HEK293 (cell line): Measurements from ENCODE around the gene NCK2.

Source experiments
- KLF16 ChIP-seq: fragments of 450-650 bp; formaldehyde crosslinking; IDR thresholded peaks from 2 replicates; pipeline ENCODE4 v1.5.1; 2017; ENCODE audit warnings: missing biosample characterization, missing genetic modification characterization
- ZEB2 ChIP-seq: fragments of 450-650 bp; formaldehyde crosslinking; IDR thresholded peaks from 2 replicates; pipeline ENCODE4 v1.5.1; 2016; ENCODE audit warnings: missing biosample characterization, missing genetic modification characterization
- ZNF274 ChIP-seq, 2 experiments: fragments of 200-500 bp in 1 of 2; fragments of 450-650 bp in 1 of 2; sonication (Bioruptor generic) in 1 of 2; formaldehyde crosslinking in 1 of 2; IDR thresholded peaks; 2 replicates each; pipeline versions ENCODE4 v1.5.1 to v1.6.1; 2014 to 2016; ENCODE audit warnings: borderline replicate concordance in 1 of 2, inconsistent platforms in 1 of 2, low read length in 1 of 2, missing biosample characterization in 1 of 2, missing genetic modification characterization in 1 of 2
- TF ChIP-seq, protein P1 (sequence below): fragments of 450-650 bp; formaldehyde crosslinking; IDR thresholded peaks from 2 replicates; pipeline ENCODE4 v1.5.1; 2016; ENCODE audit warnings: missing biosample characterization, missing genetic modification characterization
- TF ChIP-seq, protein P2 (sequence below): fragments of 450-650 bp; formaldehyde crosslinking; IDR thresholded peaks from 2 replicates; pipeline ENCODE4 v1.5.1; 2016; ENCODE audit warnings: missing biosample characterization, missing genetic modification characterization

- TF ChIP-seq ZEB2, result no peak
- TF ChIP-seq, protein P1, sequence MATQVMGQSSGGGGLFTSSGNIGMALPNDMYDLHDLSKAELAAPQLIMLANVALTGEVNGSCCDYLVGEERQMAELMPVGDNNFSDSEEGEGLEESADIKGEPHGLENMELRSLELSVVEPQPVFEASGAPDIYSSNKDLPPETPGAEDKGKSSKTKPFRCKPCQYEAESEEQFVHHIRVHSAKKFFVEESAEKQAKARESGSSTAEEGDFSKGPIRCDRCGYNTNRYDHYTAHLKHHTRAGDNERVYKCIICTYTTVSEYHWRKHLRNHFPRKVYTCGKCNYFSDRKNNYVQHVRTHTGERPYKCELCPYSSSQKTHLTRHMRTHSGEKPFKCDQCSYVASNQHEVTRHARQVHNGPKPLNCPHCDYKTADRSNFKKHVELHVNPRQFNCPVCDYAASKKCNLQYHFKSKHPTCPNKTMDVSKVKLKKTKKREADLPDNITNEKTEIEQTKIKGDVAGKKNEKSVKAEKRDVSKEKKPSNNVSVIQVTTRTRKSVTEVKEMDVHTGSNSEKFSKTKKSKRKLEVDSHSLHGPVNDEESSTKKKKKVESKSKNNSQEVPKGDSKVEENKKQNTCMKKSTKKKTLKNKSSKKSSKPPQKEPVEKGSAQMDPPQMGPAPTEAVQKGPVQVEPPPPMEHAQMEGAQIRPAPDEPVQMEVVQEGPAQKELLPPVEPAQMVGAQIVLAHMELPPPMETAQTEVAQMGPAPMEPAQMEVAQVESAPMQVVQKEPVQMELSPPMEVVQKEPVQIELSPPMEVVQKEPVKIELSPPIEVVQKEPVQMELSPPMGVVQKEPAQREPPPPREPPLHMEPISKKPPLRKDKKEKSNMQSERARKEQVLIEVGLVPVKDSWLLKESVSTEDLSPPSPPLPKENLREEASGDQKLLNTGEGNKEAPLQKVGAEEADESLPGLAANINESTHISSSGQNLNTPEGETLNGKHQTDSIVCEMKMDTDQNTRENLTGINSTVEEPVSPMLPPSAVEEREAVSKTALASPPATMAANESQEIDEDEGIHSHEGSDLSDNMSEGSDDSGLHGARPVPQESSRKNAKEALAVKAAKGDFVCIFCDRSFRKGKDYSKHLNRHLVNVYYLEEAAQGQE (tag by site-specific recombination), result no peak
- TF ChIP-seq ZNF274 (IDR thresholded peaks at IDR 0.05; ENCODE audit: low read length), result no peak
- no peak for TF ChIP-seq ZNF274 (tag by site-specific recombination; IDR thresholded peaks at IDR 0.05; ENCODE audit: borderline replicate concordance)
- TF ChIP-seq KLF16, result no peak
- TF ChIP-seq, protein P2, sequence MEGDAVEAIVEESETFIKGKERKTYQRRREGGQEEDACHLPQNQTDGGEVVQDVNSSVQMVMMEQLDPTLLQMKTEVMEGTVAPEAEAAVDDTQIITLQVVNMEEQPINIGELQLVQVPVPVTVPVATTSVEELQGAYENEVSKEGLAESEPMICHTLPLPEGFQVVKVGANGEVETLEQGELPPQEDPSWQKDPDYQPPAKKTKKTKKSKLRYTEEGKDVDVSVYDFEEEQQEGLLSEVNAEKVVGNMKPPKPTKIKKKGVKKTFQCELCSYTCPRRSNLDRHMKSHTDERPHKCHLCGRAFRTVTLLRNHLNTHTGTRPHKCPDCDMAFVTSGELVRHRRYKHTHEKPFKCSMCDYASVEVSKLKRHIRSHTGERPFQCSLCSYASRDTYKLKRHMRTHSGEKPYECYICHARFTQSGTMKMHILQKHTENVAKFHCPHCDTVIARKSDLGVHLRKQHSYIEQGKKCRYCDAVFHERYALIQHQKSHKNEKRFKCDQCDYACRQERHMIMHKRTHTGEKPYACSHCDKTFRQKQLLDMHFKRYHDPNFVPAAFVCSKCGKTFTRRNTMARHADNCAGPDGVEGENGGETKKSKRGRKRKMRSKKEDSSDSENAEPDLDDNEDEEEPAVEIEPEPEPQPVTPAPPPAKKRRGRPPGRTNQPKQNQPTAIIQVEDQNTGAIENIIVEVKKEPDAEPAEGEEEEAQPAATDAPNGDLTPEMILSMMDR, result no peak
Observed at GRCh38 chr2:105754994-105755393, 10.3 kb downstream of the NCK2 start.
